Activated gamma-delta T cell (primary cell): ENCODE measurements around the gene PM20D2.

ENCODE experiments used
- DNase-seq: peaks from one replicate; lab custom pipeline; 2025; lab: John Stamatoyannopoulos, UW

The PM20D2 gene

DNA sequence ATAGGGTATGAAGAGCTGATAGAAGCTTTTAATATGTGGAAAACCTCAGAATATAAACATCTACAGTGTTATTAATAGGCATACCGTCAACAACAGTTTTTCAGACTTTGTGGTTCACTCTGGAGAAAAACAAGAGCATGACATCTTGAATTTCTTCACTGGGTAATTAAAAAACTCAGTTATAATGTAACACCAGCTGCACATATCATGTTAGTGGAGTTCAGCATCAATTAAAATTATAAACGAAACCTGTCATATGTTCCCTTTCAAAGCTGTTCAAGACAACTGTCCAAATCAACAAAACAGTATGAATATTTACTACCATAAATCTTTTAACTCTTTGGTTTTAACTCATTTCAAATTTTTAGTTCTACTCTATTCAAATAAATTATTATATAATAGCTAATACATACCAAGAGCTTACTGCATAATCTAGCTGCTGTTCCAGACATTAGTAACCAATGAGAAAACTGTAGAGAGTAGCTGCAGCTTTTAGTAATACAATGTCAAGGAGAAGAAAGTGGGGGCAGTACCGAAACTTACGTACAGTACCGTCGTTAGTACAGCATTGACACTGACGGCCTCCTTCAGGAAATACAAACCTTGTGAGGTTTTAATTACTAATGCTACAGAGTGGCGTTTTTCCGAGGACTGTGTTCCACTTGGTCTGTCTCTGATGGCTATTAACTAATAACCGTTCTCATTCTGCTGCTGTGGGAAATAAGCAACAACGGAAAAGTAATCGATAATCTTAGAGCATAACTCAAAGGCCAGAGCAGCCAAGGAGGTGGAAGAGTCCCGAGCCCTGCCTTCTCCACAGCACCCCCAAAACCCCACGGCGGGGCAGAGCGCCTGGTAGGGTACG lies 532 bp upstream of the PM20D2 start:
- no peak for DNase-seq

DNA sequence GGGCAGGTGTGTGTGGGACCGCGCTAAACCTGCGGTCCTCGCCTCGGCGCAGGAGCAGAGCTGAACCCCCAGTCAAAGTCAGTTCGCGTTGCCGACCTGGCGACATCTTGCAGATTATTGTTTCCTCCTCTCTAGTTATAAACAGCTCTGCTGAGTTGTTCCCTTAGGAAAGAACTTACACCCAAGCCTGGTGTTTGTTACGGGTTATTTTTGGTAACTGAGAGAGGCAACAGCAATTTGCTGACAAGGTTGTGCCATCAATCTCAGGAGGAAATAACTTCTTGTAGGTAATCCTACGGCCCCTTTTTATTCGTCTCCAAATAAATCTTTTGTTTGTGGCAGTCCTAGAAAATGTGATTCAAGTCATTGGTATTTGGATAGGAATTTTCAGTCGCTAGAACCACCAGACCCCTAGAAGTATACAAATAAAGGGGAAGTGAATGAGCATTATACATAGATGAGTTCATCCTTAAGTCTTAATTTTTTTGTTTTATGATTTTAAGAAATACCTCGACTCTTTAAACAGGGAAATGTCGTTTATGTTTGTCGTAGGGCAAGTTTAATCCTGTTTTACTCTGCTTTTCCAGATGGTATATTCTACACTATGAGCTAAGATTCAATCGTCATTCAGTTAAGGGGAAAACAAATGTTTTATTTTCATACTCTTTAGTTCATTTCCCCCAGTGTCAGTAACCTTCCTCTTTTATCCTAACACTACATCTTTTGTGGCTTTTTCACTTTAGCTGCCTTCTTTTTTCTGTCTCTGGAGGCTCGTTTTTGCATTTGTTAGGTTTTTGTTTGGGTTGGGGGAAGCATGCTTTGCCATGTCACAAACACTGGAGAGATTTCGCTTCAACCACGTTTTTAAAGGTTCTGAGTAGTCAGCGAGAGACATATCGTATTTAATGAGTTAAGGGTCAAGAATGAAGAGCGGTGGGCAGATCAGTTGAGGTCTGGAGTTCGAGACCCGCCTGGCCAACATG lies 1.2 kb downstream of the PM20D2 start:
- DNase-seq, result no peak

DNA sequence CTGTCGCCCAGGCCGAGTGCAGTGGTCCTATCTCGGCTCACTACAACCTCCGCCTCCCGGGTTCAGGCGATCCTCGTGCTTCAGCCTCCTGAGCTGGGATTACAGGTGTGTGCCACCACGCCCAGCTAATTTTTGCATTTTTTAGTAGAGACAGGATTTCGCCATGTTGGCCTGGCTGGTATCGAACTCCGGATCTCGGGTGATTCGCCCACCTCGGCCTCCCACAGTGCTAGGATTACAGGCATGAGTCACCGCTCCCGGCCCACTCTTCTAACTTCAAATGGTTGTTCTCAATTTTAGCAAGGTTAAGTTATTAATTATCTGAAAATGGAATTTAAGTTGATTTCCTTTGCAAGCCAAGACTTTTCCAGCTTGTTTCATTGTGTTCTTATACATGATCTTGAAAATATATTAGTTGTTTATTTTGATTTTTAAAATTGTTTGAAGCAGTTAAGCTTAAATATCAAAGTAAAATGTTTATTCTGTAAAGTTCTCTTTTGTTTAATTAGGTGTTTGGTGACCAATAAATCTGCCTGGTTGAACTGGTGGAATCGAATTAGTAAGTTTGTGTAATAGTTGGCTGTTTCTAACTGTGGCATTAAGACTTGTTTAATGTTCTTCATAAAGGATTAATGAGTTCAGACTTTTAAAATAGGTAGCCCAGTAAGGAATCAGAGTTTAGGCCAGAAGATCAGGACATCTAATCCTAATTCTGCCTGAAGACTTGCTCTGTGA lies 2.3 kb downstream of the PM20D2 start:
- DNase-seq, result no peak

DNA sequence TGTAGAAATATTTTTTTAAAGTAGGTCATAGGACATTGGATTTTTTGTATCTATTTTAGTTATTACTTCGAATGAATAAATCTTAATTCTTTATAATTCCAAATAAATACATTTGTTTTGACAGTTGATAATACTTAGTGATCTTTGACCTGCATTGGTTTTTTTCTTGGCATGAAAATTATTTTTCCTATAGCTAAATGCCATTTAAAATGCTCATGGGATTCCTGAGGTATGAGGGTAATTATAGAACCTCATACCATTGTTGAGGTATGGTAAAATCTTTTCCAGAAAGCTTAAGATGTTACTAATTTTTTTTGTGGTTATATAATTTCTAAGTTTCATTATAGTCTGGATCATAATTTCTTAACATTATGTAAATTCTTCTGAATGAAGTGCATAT lies 8.3 kb downstream of the PM20D2 start:
- no peak for DNase-seq

DNA sequence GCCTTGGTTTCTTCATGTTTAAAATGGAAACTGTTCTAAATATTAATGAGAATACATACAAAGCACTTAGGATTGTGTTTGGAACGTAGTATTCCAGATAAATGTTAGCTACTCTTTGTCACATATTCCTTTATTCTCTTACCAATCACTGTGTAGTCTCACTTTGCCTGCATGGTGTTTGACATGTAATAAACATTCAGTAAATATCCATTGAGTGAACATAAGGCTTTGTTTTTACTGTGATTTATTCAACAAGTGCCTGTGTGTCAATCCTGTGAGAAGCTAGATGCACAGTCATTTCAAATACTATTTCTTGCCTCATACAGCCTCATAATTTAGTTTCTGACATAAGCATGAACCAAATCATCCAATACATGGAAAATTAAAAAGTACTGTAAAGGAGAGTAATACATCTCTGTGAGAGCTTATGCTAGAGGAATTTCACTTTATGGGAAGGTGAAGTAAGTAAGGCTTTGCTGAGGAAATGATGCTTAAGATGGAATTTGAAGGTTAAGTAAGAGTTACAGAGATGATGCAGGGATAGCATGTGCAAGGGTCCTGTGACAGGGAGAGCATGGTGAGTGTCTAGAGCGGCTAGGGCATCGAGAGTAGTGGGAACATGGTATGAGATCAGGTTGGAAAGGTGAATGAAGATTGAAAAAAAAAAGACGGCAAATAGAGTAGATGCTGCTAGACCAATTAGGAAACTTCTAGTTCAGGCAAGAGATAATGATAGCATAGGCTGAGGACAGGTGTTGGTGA lies 14.7 kb downstream of the PM20D2 start:
- DNase-seq, result no peak

DNA sequence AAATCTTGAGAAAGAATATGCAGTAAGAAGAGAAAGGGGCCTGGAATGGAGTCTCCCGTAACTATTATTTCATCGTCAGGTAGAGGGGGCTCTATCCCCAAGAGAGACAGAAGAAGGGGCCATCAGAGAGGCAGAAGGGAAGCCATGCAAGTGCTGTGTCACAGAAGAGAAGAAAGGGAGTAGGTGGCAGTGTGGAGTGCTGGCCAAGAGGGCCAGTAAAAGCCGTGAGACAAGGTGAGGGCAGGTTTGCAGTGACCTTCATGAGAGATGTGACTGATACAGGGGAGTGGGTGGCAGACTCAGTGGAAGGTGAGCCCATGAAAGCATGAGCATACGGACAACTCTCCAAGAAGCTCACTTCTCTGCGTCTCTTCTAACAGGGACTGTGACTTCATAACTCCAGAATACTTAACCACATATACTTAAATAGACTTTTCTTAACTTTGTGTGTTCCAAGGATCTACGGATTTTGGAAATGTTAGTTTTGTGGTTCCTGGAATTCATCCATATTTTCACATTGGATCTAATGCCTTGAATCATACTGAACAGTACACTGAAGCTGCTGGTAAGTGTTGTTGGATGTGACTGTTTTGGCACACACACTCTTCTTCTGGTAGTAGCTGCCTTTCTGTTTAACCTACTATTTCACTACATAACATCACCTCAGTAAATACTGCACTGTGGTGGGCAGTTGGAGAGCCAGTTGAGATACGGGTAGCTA lies 15.6 kb downstream of the PM20D2 start:
- no peak for DNase-seq

DNA sequence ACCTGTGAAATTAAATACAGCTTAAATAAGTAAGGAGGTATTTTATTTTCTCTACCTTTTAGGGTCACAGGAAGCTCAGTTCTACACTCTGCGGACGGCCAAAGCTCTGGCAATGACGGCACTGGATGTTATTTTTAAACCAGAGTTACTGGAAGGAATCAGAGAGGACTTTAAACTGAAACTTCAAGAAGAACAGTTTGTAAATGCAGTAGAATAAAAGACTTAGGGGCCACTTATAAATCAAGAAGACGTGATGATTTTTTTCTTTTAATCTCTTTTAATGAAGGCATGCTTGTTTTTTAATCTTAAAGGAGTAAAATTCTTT lies 16.2 kb downstream of the PM20D2 start:
- no peak for DNase-seq

DNA sequence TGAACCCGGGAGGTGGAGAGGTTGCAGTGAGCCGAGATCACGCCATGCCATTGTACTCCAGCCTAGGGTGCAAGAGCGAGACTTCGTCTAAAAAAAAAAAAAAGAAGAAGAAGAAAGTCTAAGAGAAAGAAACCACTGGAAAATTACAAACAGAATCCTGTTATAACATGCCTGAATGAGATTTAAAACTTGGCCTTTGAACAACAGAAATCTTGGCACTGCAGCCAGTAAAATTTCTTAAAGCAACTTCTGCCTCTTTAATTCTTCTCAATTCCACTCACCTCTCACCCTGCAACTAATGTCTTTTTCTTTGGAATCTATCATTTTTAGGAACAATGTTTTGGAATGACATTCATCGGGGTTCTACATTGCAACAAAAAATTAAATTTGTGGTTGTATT lies 26.3 kb downstream of the PM20D2 start:
- no peak for DNase-seq

DNA sequence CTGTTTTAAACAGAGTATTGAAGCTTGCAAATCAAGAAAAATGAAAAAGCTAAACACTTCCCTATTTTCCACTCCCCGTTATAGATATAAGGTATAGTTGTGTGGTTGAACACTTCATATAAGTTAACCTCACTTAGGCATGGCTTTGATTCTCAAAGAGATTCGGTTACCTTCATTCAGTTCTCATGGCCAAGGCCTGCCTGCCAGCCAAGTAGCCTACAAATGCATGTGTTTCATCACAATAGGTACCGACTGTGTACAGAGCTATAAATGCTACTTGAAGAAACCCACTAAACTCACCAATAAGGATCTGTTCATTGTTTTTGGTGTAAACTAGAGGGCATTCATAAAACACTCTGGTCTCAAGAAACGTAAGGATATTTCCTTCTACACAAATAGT lies 27.8 kb downstream of the PM20D2 start:
- DNase-seq, result no peak

DNA sequence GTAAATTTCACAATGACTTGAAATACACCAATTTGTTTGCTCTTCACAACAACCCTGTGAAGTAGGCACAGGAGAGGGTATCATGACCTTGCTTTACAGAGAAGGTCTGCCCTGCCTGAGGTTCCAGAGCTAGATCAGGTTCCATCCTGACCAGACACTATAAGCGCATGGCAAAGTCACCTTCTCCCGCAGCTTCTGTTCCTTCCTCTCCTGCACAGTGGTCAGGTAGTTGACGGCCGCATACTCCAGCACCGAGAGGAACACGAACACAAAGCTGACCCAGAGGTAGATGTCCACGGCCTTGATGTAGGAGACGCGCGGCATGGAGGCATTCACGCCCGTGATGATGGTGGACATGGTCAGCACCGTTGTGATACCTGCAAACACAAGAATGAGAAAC lies 34.3 kb downstream of the PM20D2 start:
- DNase-seq, result no peak

DNA sequence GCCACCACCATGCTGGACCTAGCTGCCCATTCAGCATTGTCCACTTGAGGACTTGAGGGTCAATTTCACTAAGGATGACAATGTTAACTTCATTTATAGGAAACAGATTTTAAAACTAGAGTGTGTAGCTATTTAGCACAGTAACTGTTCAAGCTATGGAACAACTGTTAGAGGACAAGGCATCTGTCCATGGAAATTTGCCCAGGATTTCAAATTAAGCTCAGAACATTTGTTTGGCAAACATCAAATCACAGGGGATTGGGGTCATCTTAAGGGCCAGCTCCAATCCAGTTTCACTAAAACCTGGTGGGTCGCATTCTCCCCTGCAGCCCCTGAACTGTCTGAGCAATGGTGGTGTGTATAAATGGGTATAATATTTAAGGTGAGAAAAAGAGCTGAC lies 35.1 kb downstream of the PM20D2 start:
- no peak for DNase-seq

DNA sequence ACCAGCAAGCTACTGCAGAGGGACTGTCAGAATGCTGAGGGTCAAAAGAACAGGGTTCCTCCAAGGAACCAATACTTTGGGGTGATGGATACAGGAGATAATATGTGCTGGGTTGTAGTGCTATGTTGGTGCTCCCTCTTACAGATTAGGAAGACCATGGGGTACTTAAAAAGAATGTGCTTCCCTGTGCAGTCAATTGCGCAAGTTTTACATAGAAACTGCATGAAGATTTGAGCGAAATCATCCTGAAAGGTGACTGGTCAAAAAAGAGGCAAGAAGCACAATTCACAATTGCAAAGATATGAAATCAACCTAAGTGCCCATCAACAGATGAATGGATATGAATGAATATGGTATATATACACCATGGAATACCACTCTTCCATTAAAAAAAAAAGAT lies 37.4 kb downstream of the PM20D2 start:
- DNase-seq, result no peak

DNA sequence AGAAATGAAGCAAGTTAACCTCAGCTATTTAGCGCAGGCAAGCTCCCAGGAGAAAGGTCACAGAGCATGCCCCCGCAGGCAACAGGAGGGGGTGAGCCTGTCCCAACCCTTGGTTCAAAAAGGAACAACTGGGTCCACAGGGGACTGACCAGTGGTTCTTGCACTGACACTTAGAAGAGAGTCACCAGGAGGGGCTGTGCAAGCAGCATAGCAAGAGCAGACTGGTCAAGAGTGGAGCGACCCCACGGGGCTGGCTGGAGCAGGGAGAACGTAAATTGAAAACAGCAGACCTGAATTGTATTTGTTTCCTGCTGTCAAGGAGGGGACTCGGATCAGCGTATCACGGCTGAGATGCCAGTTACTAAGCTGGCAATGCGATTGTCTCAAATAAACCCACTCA lies 38.5 kb downstream of the PM20D2 start:
- DNase-seq, result no peak

DNA sequence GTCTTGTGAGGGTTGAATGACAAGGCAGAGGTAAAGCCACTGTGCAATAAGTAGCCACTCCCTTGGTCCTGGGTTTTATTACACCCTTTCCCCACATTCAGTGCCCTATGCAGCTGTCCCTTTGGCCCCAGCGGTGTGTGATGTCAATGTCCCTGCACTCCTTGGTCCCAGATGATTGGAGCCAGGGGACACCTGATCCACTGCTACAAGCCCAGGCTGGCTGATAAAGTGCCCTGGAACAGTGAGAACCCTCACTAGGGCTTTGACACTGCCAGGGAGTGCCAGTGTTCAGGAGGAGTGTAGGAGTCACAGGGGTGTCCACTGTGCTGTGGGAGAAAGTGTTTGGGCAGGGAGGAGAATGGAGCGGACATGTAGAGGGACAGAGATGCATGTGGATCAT lies 40.9 kb downstream of the PM20D2 start:
- DNase-seq, result no peak

DNA sequence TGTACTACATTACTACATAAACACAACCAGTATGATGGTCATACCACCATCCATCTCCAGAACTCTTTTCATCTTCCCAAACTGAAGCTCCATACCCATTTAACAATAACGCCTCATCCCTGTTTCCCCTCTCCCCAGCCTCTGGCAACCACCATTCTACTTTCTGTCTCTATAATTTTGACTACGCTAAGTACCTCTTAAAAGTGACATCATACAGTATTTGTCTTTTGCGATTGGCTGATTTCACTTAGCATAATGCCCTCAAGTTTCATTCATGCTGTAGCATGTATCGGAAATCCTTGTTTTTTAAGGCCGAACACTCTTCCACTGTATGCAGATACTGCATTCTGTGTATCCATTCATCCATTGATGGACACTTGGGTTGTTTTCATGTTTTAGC lies 41.6 kb downstream of the PM20D2 start:
- DNase-seq, result no peak

DNA sequence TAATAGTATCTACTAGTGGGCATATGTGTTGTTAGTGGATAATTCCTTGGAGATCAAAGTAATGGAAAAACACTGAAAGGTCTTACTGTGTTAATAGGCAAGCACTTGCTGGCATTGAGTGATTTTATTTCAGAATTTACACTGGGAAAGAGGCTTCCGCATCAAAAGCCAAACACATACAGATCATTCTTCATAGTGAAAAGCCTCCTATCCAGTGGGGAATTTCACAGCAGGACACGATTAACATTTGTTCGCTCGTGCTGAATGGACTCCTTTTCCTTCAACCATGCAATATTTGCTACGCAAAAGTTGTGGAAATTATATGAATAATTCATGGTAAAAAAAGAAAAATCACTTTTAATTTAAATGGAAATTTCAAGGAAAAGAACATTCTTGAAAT lies 44.9 kb downstream of the PM20D2 start:
- no peak for DNase-seq

DNA sequence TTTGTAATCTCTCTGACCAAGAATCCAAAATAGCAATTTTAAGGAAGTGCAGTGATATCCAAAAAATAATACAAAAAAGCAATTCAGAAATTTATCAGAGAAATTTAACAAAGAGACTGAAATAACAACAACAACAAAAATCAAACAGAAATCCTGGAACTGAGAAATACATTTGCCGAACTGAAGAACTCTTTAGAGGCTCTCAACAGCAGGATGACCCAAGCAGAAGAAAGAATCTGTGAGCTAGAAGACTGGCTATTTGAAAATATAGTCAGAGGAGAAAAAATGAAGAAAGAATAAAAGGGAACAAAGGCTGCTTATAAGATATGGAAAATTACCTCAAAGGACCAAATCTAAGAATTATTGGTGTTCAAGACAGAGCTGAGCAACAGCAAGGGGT lies 48.7 kb downstream of the PM20D2 start:
- DNase-seq, result no peak

DNA sequence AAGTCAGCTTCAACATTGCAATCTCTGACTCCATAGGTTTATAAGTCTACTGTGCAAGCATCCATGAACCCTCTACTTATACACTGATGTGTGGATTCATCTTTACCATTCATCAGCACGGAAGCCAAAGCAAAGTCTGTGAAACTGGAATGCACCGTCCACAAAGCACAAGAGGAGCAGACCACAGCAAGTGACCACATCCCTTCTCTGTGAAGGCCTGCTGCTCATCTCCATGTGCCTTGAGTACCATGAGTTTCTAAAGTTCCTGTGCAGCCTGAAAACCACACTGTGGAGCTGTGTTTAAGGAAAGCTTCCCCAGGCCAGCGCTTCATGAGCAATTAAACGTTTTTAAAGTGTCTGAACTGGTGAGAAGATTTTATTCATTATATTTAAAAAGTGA lies 51.3 kb downstream of the PM20D2 start:
- DNase-seq, result no peak

DNA sequence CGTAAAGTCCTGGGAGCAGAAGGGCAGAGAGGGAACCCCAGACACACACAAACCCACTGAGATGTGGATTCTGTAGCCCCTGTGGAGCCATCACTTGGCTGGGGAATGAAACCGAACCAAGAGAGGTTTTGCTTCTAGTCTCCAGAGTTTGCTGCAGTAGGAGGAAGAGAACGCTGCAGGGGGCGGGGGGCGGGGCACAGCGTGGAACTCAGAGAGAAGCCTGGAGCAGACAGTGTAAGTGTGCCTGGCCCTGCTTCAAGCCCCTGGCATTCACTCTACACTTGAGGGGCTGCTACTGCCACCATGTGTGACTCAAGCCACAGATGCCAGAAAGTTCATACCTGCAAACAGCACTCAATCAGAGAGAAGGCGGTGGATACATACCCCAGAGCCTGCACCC lies 52.4 kb downstream of the PM20D2 start:
- no peak for DNase-seq

DNA sequence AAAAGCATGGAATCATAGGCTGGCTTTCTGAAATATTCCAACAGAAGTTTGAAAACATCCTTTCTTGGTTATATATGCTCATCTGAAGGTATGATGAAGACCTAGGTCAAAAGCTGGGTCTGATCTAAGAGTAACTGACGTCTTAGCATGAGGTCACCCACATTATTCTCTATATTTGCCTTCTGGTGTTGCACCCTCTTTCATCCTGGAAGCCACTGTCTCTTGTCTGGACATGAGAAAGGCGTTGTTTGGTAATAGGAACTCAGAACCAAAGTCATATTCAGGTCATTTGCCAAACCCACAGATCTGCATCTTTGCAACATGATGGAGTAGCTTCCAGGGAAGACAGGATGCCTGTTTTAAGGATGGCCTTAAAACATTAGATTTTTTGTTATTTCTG lies 53.7 kb downstream of the PM20D2 start:
- DNase-seq, result no peak

DNA sequence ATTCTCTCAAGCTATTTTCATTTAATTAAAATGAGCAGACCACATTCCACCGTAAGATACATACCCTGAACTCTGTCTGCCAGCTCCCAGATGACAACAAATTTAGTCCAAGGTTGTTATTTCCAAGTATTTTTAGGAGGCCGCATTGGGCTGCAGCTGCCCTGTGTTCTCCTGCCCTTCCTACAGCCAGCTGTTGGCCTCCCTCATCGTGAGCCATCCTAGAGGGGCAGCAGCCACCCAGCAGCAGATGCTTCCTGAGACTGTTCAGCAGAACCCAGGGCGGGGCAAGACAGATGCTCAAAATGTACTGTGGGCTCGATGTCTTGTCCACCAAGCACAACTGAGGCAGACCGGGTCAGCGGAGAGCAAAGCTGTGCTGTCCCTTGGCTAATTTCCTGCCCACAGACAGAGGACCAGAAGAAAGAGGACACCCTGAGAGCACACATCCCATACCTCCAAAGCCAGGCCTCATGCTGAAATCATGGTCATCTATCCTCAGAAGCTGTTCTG lies 54.9 kb downstream of the PM20D2 start:
- DNase-seq, result no peak
